ENCODE results near the gene AIG1.

- TF ChIP-seq CTCF (IDR thresholded peaks at IDR 0.05; ENCODE audit: borderline replicate concordance, extremely low read depth, low read length, poor library complexity, severe bottlenecking): no peak
- no peak for TF ChIP-seq EZH2 (IDR thresholded peaks at IDR 0.05; ENCODE audit: borderline replicate concordance, low read depth, low read length, severe bottlenecking)
Measured at GRCh38 chr6:143329323-143329722, 268.6 kb downstream of the AIG1 start.
